Measurements from ENCODE around the gene RHBDD3.

Gene RHBDD3

GRCh38 chr22:29299136-29299900, 31.5 kb upstream of the RHBDD3 start:
- H3K9me3 Mint-ChIP-seq = no peaks in the 10 kb centered on the region
- peaks cover 10 to 25% of the 10 kb centered on the region in 2 donors for H3K4me1 Mint-ChIP-seq
- peaks cover 2% of the 10 kb centered on the region in 2 donors for H3K27me3 Mint-ChIP-seq
- no peak for DNase-seq
- ATAC-seq (replicated peaks) = no peak
- peak overlapping the region; percentile 70 for H3K27ac Mint-ChIP-seq
- H3K4me3 Mint-ChIP-seq = peak overlapping the region in 1 of 2 donors; percentile 15
- H3K36me3 Mint-ChIP-seq = peaks cover 44 to 54% of the 10 kb centered on the region in 2 donors

- DNase-seq = no peak
- no peak for ATAC-seq (replicated peaks)
- Mint-ChIP-seq H3K27ac (peak overlapping the region; percentile 65), H3K27me3 (no peaks in the 10 kb centered on the region), H3K36me3 (peaks cover 47 to 59% of the 10 kb centered on the region in 2 donors), H3K4me1 (peaks cover 9 to 19% of the 10 kb centered on the region in 2 donors), H3K9me3 (no peaks in the 10 kb centered on the region), H3K4me3 (no peak overlapping the region)
Observed at GRCh38 chr22:29298641-29299040, 30.9 kb upstream of the RHBDD3 start.

- no peak for ATAC-seq (replicated peaks)
- H3K4me1 Mint-ChIP-seq = peaks cover 16 to 17% of the 10 kb centered on the region in 2 donors
Observed at GRCh38 chr22:29292379-29292778, 24.6 kb upstream of the RHBDD3 start.

GRCh38 chr22:29291215-29291614, 23.4 kb upstream of the RHBDD3 start:
- Mint-ChIP-seq H3K36me3 (peaks cover 44 to 57% of the 10 kb centered on the region in 2 donors), H3K4me1 (peaks cover 21 to 23% of the 10 kb centered on the region in 2 donors)

More at GRCh38 chr22:29292379-29292778, 24.6 kb upstream of the RHBDD3 start:
- no peak for DNase-seq
- no peaks in the 10 kb centered on the region for H3K27me3 Mint-ChIP-seq
- no peak overlapping the region for H3K4me3 Mint-ChIP-seq
- H3K27ac Mint-ChIP-seq = peak overlapping the region; percentile 71
- H3K9me3 Mint-ChIP-seq = no peaks in the 10 kb centered on the region
- peaks cover 36 to 52% of the 10 kb centered on the region in 2 donors for H3K36me3 Mint-ChIP-seq

GRCh38 chr22:29290061-29290460, 22.3 kb upstream of the RHBDD3 start:
- Mint-ChIP-seq H3K4me3 (no peak overlapping the region), H3K36me3 (peaks cover 46 to 60% of the 10 kb centered on the region in 2 donors), H3K9me3 (no peaks in the 10 kb centered on the region), H3K4me1 (peaks cover 21 to 23% of the 10 kb centered on the region in 2 donors), H3K27me3 (no peaks in the 10 kb centered on the region), H3K27ac (no peak overlapping the region)
- ATAC-seq (replicated peaks) (no peak), DNase-seq (no peak)

More at GRCh38 chr22:29291215-29291614, 23.4 kb upstream of the RHBDD3 start:
- Mint-ChIP-seq H3K27me3 (no peaks in the 10 kb centered on the region), H3K27ac (no peak overlapping the region), H3K4me3 (no peak overlapping the region), H3K9me3 (no peaks in the 10 kb centered on the region)
- ATAC-seq (replicated peaks) (no peak), DNase-seq (no peak)

- Mint-ChIP-seq H3K27ac (peak overlapping the region; percentile 77), H3K36me3 (peaks cover 54 to 65% of the 10 kb centered on the region in 2 donors), H3K4me3 (no peak overlapping the region), H3K4me1 (peaks cover 21 to 31% of the 10 kb centered on the region in 2 donors), H3K27me3 (no peaks in the 10 kb centered on the region), H3K9me3 (no peaks in the 10 kb centered on the region)
- DNase-seq (no peak), ATAC-seq (replicated peaks) (no peak)
Observed at GRCh38 chr22:29288837-29289236, 21.1 kb upstream of the RHBDD3 start.

GRCh38 chr22:29284196-29284595, 16.4 kb upstream of the RHBDD3 start:
- peak overlapping the region; percentile 3 for H3K27ac Mint-ChIP-seq
- DNase-seq (no peak), ATAC-seq (replicated peaks) (peak; percentile 52 to 67)
- no peaks in the 10 kb centered on the region for H3K27me3 Mint-ChIP-seq
- peaks cover 15 to 29% of the 10 kb centered on the region in 2 donors for H3K4me1 Mint-ChIP-seq
- H3K36me3 Mint-ChIP-seq = peaks cover 57 to 71% of the 10 kb centered on the region in 2 donors
- H3K4me3 Mint-ChIP-seq = no peak overlapping the region
- H3K9me3 Mint-ChIP-seq = no peaks in the 10 kb centered on the region

- H3K4me1 Mint-ChIP-seq = peaks cover 13 to 42% of the 10 kb centered on the region in 2 donors
- DNase-seq (no peak), ATAC-seq (replicated peaks) (no peak)
- H3K9me3 Mint-ChIP-seq = no peaks in the 10 kb centered on the region
- H3K36me3 Mint-ChIP-seq = peaks cover 49 to 75% of the 10 kb centered on the region in 2 donors
- H3K4me3 Mint-ChIP-seq = no peak overlapping the region
- no peaks in the 10 kb centered on the region for H3K27me3 Mint-ChIP-seq
- no peak overlapping the region for H3K27ac Mint-ChIP-seq
Observed at GRCh38 chr22:29277927-29278326, 10.1 kb upstream of the RHBDD3 start.

GRCh38 chr22:29275819-29276565, 8.2 kb upstream of the RHBDD3 start:
- ATAC-seq (replicated peaks) (no peak), DNase-seq (no peak)
- Mint-ChIP-seq H3K27me3 (no peaks in the 10 kb centered on the region), H3K4me1 (peaks cover 20 to 61% of the 10 kb centered on the region in 2 donors), H3K27ac (peak overlapping the region; percentile 31), H3K9me3 (no peaks in the 10 kb centered on the region), H3K4me3 (peak overlapping the region in 1 of 2 donors; percentile 48), H3K36me3 (peaks cover 50 to 73% of the 10 kb centered on the region in 2 donors)

- Mint-ChIP-seq H3K4me1 (peaks cover 27 to 69% of the 10 kb centered on the region in 2 donors), H3K36me3 (peaks cover 52 to 73% of the 10 kb centered on the region in 2 donors), H3K27ac (no peak overlapping the region), H3K4me3 (no peak overlapping the region), H3K9me3 (no peaks in the 10 kb centered on the region), H3K27me3 (no peaks in the 10 kb centered on the region)
- ATAC-seq (replicated peaks) = no peak
- no peak for DNase-seq
Observed at GRCh38 chr22:29275167-29275566, 7.4 kb upstream of the RHBDD3 start.

- Mint-ChIP-seq H3K4me3 (no peak overlapping the region), H3K27me3 (no peaks in the 10 kb centered on the region), H3K27ac (no peak overlapping the region), H3K36me3 (peaks cover 49 to 73% of the 10 kb centered on the region in 2 donors), H3K4me1 (peaks cover 29 to 75% of the 10 kb centered on the region in 2 donors), H3K9me3 (no peaks in the 10 kb centered on the region)
- ATAC-seq (replicated peaks) (no peak), DNase-seq (no peak)
Observed at GRCh38 chr22:29272624-29273023, 4.8 kb upstream of the RHBDD3 start.

GRCh38 chr22:29270475-29271271, 2.9 kb upstream of the RHBDD3 start:
- ATAC-seq (replicated peaks) = no peak
- Mint-ChIP-seq H3K4me3 (peak overlapping the region; percentile 88 to 91), H3K36me3 (peaks cover 38 to 71% of the 10 kb centered on the region in 2 donors), H3K9me3 (no peaks in the 10 kb centered on the region), H3K4me1 (peaks cover 35 to 76% of the 10 kb centered on the region in 2 donors), H3K27ac (peak overlapping the region; percentile 2), H3K27me3 (no peaks in the 10 kb centered on the region)
- DNase-seq = no peak

GRCh38 chr22:29269731-29270474, 2.1 kb upstream of the RHBDD3 start:
- no peak for DNase-seq
- H3K4me1 Mint-ChIP-seq = peaks cover 35 to 69% of the 10 kb centered on the region in 2 donors
- ATAC-seq (replicated peaks) = no peak
- peaks cover 35 to 67% of the 10 kb centered on the region in 2 donors for H3K36me3 Mint-ChIP-seq
- H3K27ac Mint-ChIP-seq = peak overlapping the region; percentile 98
- no peaks in the 10 kb centered on the region for H3K27me3 Mint-ChIP-seq
- H3K9me3 Mint-ChIP-seq = no peaks in the 10 kb centered on the region
- peak overlapping the region; percentile 88 to 91 for H3K4me3 Mint-ChIP-seq

Data from stimulated activated naive B cell treated with anti-CD40 and anti-IgM and Interleukin-4, amounts not matched to agents 10 μg/mL and 1 μg/mL and 100 μg/mL, for 72 hours (primary cell).